ENCODE results near the gene TXLNB.

The TXLNB gene

GRCh38 chr6:139308936-139309603 lies 17.3 kb upstream of the TXLNB start:
- TF ChIP-seq ZNF274 (IDR thresholded peaks at IDR 0.05; ENCODE audit: low read depth, low read length), result no peak
- no peak for TF ChIP-seq SUZ12 (IDR thresholded peaks at IDR 0.05; ENCODE audit: extremely low read depth, insufficient read depth, insufficient read length)
- TF ChIP-seq YY1 (IDR thresholded peaks at IDR 0.05; ENCODE audit: insufficient read depth, insufficient read length), result no peak
- no peaks in the 10 kb centered on the region for H3K36me3 ChIP-seq (ENCODE audit: insufficient read depth, insufficient read length, low read length)
- no peaks in the 10 kb centered on the region for H3K27me3 ChIP-seq (ENCODE audit: insufficient read depth, insufficient read length)
- H3K4me3 ChIP-seq (ENCODE audit: insufficient read length, low read depth), result no peak overlapping the region
- no peaks in the 10 kb centered on the region for H3K4me1 ChIP-seq (ENCODE audit: insufficient read depth, insufficient read length)
- DNase-seq (ENCODE audit: low read depth, low spot score), result no peak
- no peak overlapping the region for H3K9ac ChIP-seq (ENCODE audit: insufficient read length, low read depth)
- peaks cover 12% of the 10 kb centered on the region; the same call in 1 of the 2 replicates for H3K9me3 ChIP-seq (ENCODE audit: insufficient read depth, low read length)

- no peak for DNase-seq (ENCODE audit: low read depth, low spot score)
- TF ChIP-seq SUZ12 (IDR thresholded peaks at IDR 0.05; ENCODE audit: extremely low read depth, insufficient read depth, insufficient read length) (no peak), YY1 (IDR thresholded peaks at IDR 0.05; ENCODE audit: insufficient read depth, insufficient read length) (no peak), ZNF274 (IDR thresholded peaks at IDR 0.05; ENCODE audit: low read depth, low read length) (no peak)
- no peak overlapping the region for H3K4me3 ChIP-seq (ENCODE audit: insufficient read length, low read depth)
- no peak overlapping the region for H3K9ac ChIP-seq (ENCODE audit: insufficient read length, low read depth)
- H3K27me3 ChIP-seq (ENCODE audit: insufficient read depth, insufficient read length), result no peaks in the 10 kb centered on the region
- no peaks in the 10 kb centered on the region for H3K36me3 ChIP-seq (ENCODE audit: insufficient read depth, insufficient read length, low read length)
- H3K4me1 ChIP-seq (ENCODE audit: insufficient read depth, insufficient read length), result no peaks in the 10 kb centered on the region
- H3K9me3 ChIP-seq (ENCODE audit: insufficient read depth, low read length), result peaks cover 12% of the 10 kb centered on the region; the same call in 1 of the 2 replicates
Measured at GRCh38 chr6:139308286-139308916, 16.6 kb upstream of the TXLNB start.

- Histone ChIP-seq H3K27me3 (ENCODE audit: insufficient read depth, insufficient read length) (no peaks in the 10 kb centered on the region), H3K9me3 (ENCODE audit: insufficient read depth, low read length) (no peaks in the 10 kb centered on the region), H3K4me1 (ENCODE audit: insufficient read depth, insufficient read length) (no peaks in the 10 kb centered on the region), H3K36me3 (ENCODE audit: insufficient read depth, insufficient read length, low read length) (no peaks in the 10 kb centered on the region), H3K4me3 (ENCODE audit: insufficient read length, low read depth) (no peak overlapping the region), H3K9ac (ENCODE audit: insufficient read length, low read depth) (no peak overlapping the region)
- no peak for DNase-seq (ENCODE audit: low read depth, low spot score)
- no peak for TF ChIP-seq YY1 (IDR thresholded peaks at IDR 0.05; ENCODE audit: insufficient read depth, insufficient read length)
- TF ChIP-seq SUZ12 (IDR thresholded peaks at IDR 0.05; ENCODE audit: extremely low read depth, insufficient read depth, insufficient read length), result no peak
- no peak for TF ChIP-seq ZNF274 (IDR thresholded peaks at IDR 0.05; ENCODE audit: low read depth, low read length)
Measured at GRCh38 chr6:139306291-139306981, 14.6 kb upstream of the TXLNB start.

GRCh38 chr6:139303185-139303584 lies 11.4 kb upstream of the TXLNB start:
- DNase-seq (ENCODE audit: low read depth, low spot score), result no peak
- H3K4me1 ChIP-seq (ENCODE audit: insufficient read depth, insufficient read length), result no peaks in the 10 kb centered on the region
- no peaks in the 10 kb centered on the region for H3K36me3 ChIP-seq (ENCODE audit: insufficient read depth, insufficient read length, low read length)
- TF ChIP-seq ZNF274 (IDR thresholded peaks at IDR 0.05; ENCODE audit: low read depth, low read length), result no peak
- no peak for TF ChIP-seq SUZ12 (IDR thresholded peaks at IDR 0.05; ENCODE audit: extremely low read depth, insufficient read depth, insufficient read length)
- no peak for TF ChIP-seq YY1 (IDR thresholded peaks at IDR 0.05; ENCODE audit: insufficient read depth, insufficient read length)
- H3K9me3 ChIP-seq (ENCODE audit: insufficient read depth, low read length), result no peaks in the 10 kb centered on the region
- H3K27me3 ChIP-seq (ENCODE audit: insufficient read depth, insufficient read length), result no peaks in the 10 kb centered on the region
- H3K9ac ChIP-seq (ENCODE audit: insufficient read length, low read depth), result no peak overlapping the region
- H3K4me3 ChIP-seq (ENCODE audit: insufficient read length, low read depth), result no peak overlapping the region

- H3K9me3 ChIP-seq (ENCODE audit: insufficient read depth, low read length), result no peaks in the 10 kb centered on the region
- H3K4me3 ChIP-seq (ENCODE audit: insufficient read length, low read depth), result no peak overlapping the region
- H3K27me3 ChIP-seq (ENCODE audit: insufficient read depth, insufficient read length), result no peaks in the 10 kb centered on the region
- no peak for TF ChIP-seq ZNF274 (IDR thresholded peaks at IDR 0.05; ENCODE audit: low read depth, low read length)
- no peak for TF ChIP-seq YY1 (IDR thresholded peaks at IDR 0.05; ENCODE audit: insufficient read depth, insufficient read length)
- no peak for TF ChIP-seq SUZ12 (IDR thresholded peaks at IDR 0.05; ENCODE audit: extremely low read depth, insufficient read depth, insufficient read length)
- no peak for DNase-seq (ENCODE audit: low read depth, low spot score)
- H3K4me1 ChIP-seq (ENCODE audit: insufficient read depth, insufficient read length), result no peaks in the 10 kb centered on the region
- H3K36me3 ChIP-seq (ENCODE audit: insufficient read depth, insufficient read length, low read length), result no peaks in the 10 kb centered on the region
- H3K9ac ChIP-seq (ENCODE audit: insufficient read length, low read depth), result no peak overlapping the region
Measured at GRCh38 chr6:139297921-139298320, 6.1 kb upstream of the TXLNB start.

- no peak overlapping the region for H3K4me3 ChIP-seq (ENCODE audit: insufficient read length, low read depth)
- no peaks in the 10 kb centered on the region for H3K36me3 ChIP-seq (ENCODE audit: insufficient read depth, insufficient read length, low read length)
- no peak for TF ChIP-seq ZNF274 (IDR thresholded peaks at IDR 0.05; ENCODE audit: low read depth, low read length)
- no peak for TF ChIP-seq YY1 (IDR thresholded peaks at IDR 0.05; ENCODE audit: insufficient read depth, insufficient read length)
- TF ChIP-seq SUZ12 (IDR thresholded peaks at IDR 0.05; ENCODE audit: extremely low read depth, insufficient read depth, insufficient read length), result no peak
- H3K4me1 ChIP-seq (ENCODE audit: insufficient read depth, insufficient read length), result no peaks in the 10 kb centered on the region
- no peaks in the 10 kb centered on the region for H3K9me3 ChIP-seq (ENCODE audit: insufficient read depth, low read length)
- H3K9ac ChIP-seq (ENCODE audit: insufficient read length, low read depth), result no peak overlapping the region
- DNase-seq (ENCODE audit: low read depth, low spot score), result no peak
- no peaks in the 10 kb centered on the region for H3K27me3 ChIP-seq (ENCODE audit: insufficient read depth, insufficient read length)
Measured at GRCh38 chr6:139296927-139297326, 5.1 kb upstream of the TXLNB start.

GRCh38 chr6:139295901-139296300 lies 4.1 kb upstream of the TXLNB start:
- TF ChIP-seq YY1 (IDR thresholded peaks at IDR 0.05; ENCODE audit: insufficient read depth, insufficient read length) (no peak), SUZ12 (IDR thresholded peaks at IDR 0.05; ENCODE audit: extremely low read depth, insufficient read depth, insufficient read length) (no peak), ZNF274 (IDR thresholded peaks at IDR 0.05; ENCODE audit: low read depth, low read length) (no peak)
- Histone ChIP-seq H3K4me1 (ENCODE audit: insufficient read depth, insufficient read length) (no peaks in the 10 kb centered on the region), H3K4me3 (ENCODE audit: insufficient read length, low read depth) (no peak overlapping the region), H3K36me3 (ENCODE audit: insufficient read depth, insufficient read length, low read length) (no peaks in the 10 kb centered on the region), H3K9ac (ENCODE audit: insufficient read length, low read depth) (no peak overlapping the region), H3K27me3 (ENCODE audit: insufficient read depth, insufficient read length) (no peaks in the 10 kb centered on the region), H3K9me3 (ENCODE audit: insufficient read depth, low read length) (no peaks in the 10 kb centered on the region)
- no peak for DNase-seq (ENCODE audit: low read depth, low spot score)

Data from NT2/D1 (cell line).